HepG2 (cell line): ENCODE measurements around the gene NUAK1. TPM values are rescaled to one million over a fixed set of nuclear protein-coding genes. Genes with fewer than 3 reads are reported as not detected.

Experiments used
- AKAP8 ChIP-seq: sonication (generic); formaldehyde crosslinking; IDR thresholded peaks from 2 replicates; pipeline ENCODE4 v1.5.1; 2020; ENCODE audit warnings: mild to moderate bottlenecking, missing genetic modification reagents
- ARID4A ChIP-seq: sonication (generic); formaldehyde crosslinking; IDR thresholded peaks from 2 replicates; pipeline ENCODE4 v1.5.0; 2020; ENCODE audit warnings: mild to moderate bottlenecking, missing genetic modification reagents, borderline replicate concordance
- ATF2 ChIP-seq: sonication (generic); formaldehyde crosslinking; IDR thresholded peaks from 2 replicates; pipeline ENCODE4 v1.4.0; 2020; ENCODE audit warnings: missing genetic modification reagents
- FOXA3 ChIP-seq: IDR thresholded peaks from 2 replicates; pipeline ENCODE4 v1.6.1; 2016; ENCODE audit warnings: missing genetic modification reagents, missing compliant biosample characterization
- IKZF1 ChIP-seq: fragments of 450-650 bp; IDR thresholded peaks from 2 replicates; pipeline ENCODE4 v1.7.1; 2016
- KLF11 ChIP-seq: IDR thresholded peaks from 2 replicates; pipeline ENCODE4 v1.6.1; 2016; ENCODE audit warnings: missing compliant biosample characterization
- MAFK ChIP-seq, 2 experiments: IDR thresholded peaks in 1 of 2; conservative IDR thresholded peaks in 1 of 2; 2 replicates each; pipeline ENCODE4 v1.6.1; 2011; ENCODE audit warnings: improper control_type of control experiment in 2 of 2, low read length in 2 of 2
- NFKBIZ ChIP-seq: IDR thresholded peaks from 2 replicates; pipeline ENCODE4 v1.6.1; 2018; ENCODE audit warnings: missing genetic modification reagents, missing compliant biosample characterization
- RARA ChIP-seq: IDR thresholded peaks from 2 replicates; pipeline ENCODE4 v1.6.1; 2016; ENCODE audit warnings: missing genetic modification reagents, missing compliant biosample characterization
- SPEN ChIP-seq: sonication (generic); formaldehyde crosslinking; IDR thresholded peaks from 2 replicates; pipeline ENCODE4 v1.5.1; 2020; ENCODE audit warnings: low read depth, mild to moderate bottlenecking, missing genetic modification reagents
- THRA ChIP-seq: sonication (generic); formaldehyde crosslinking; IDR thresholded peaks from 2 replicates; pipeline ENCODE4 v1.4.0; 2020; ENCODE audit warnings: missing genetic modification reagents, borderline replicate concordance
- ZBED4 ChIP-seq: sonication (generic); formaldehyde crosslinking; IDR thresholded peaks from 2 replicates; pipeline ENCODE4 v1.4.0; 2020; ENCODE audit warnings: missing genetic modification reagents, borderline replicate concordance
- ZBTB25 ChIP-seq: IDR thresholded peaks from 2 replicates; pipeline ENCODE4 v1.6.1; 2018; ENCODE audit warnings: missing genetic modification reagents
- ZEB1 ChIP-seq: IDR thresholded peaks from 2 replicates; pipeline ENCODE4 v1.6.1; 2012; ENCODE audit warnings: mild to moderate bottlenecking, low read depth, inconsistent platforms; ENCODE audit not compliant: insufficient replicate concordance
- ZNF335 ChIP-seq: sonication (generic); formaldehyde crosslinking; IDR thresholded peaks from 2 replicates; pipeline ENCODE4 v1.4.0; 2020; ENCODE audit warnings: missing genetic modification reagents
- ZNF484 ChIP-seq: sonication (generic); formaldehyde crosslinking; IDR thresholded peaks from 2 replicates; pipeline ENCODE4 v1.5.1; 2020; ENCODE audit warnings: mild to moderate bottlenecking, low read depth, missing genetic modification reagents, borderline replicate concordance
- ZNF577 ChIP-seq: sonication (generic); formaldehyde crosslinking; IDR thresholded peaks from 2 replicates; pipeline ENCODE4 v1.4.0; 2020; ENCODE audit warnings: mild to moderate bottlenecking, low read depth, missing genetic modification reagents, borderline replicate concordance
- ZNF746 ChIP-seq: sonication (generic); formaldehyde crosslinking; IDR thresholded peaks from 2 replicates; pipeline ENCODE4 v1.8.0; 2022; ENCODE audit warnings: mild to moderate bottlenecking, missing genetic modification reagents
- ZNF75D ChIP-seq: sonication (generic); formaldehyde crosslinking; IDR thresholded peaks from 2 replicates; pipeline ENCODE4 v1.8.1; 2023; ENCODE audit warnings: missing genetic modification reagents, mild to moderate bottlenecking, borderline replicate concordance
- polyA plus RNA-seq, 8 experiments: library from polyadenylated mRNA; depleted of rRNA in 3 of 8; stranded (reverse) in 7 of 8; unstranded in 1 of 8; fragments of >200 nt; fragmentation: Illumina TruSeq in 4 of 8; extraction: Trizol in 4 of 8; gene quantifications; 2 replicates each; pipeline versions ENCODE4 v1.2.1 to v1.2.3, GENCODE V29; 2011 to 2016; ENCODE audit warnings: low read depth in 4 of 8, missing spikeins in 1 of 8, mixed read lengths in 1 of 8; ENCODE audit not compliant: insufficient read depth in 1 of 8
- total RNA-seq, 5 experiments: library from RNA; depleted of rRNA; stranded (reverse); fragments of >200 nt; fragmentation: Illumina TruSeq; extraction: Trizol; gene quantifications; 2 replicates each; pipeline ENCODE4 v1.2.3, GENCODE V29; 2016; ENCODE audit warnings: low read depth in 1 of 5

NUAK1 gene
- total and polyA plus RNA-seq, 2 of the 13 experiments (the other 11 are each of a cell fraction or from before 2014, with no cell fraction given) = 1.7 to 1.9 TPM

GRCh38 chr12:106131676-106132075 lies 7.1 kb downstream of the NUAK1 start (continued):
- no peak for TF ChIP-seq ARID4A (CRISPR knock-in tag)
- TF ChIP-seq IKZF1 = no peak
- no peak for TF ChIP-seq ZNF484
- TF ChIP-seq ZBED4 (CRISPR knock-in tag) = no peak
- TF ChIP-seq MAFK (conservative IDR thresholded peaks at IDR 0.05 in 1 of 2, IDR thresholded peaks at IDR 0.05 in 1 of 2; ENCODE audit: low read length in 2 of 2) = no peak
- 0 out of 2 replicates have a peak, but pooled peaks have one; percentile 36 for TF ChIP-seq THRA (CRISPR knock-in tag)
- TF ChIP-seq FOXA3 = peak; percentile 58
- TF ChIP-seq ZNF335 (CRISPR knock-in tag) = no peak
- no peak for TF ChIP-seq ZBTB25 (CRISPR knock-in tag)
- TF ChIP-seq KLF11 = no peak
- no peak for TF ChIP-seq AKAP8 (CRISPR knock-in tag)
- TF ChIP-seq ZNF75D (CRISPR knock-in tag) = no peak
- TF ChIP-seq SPEN (CRISPR knock-in tag) = no peak
- TF ChIP-seq ZEB1 = no peak
- TF ChIP-seq ZNF746 (CRISPR knock-in tag) = no peak
- no peak for TF ChIP-seq NFKBIZ (CRISPR knock-in tag)
- TF ChIP-seq ATF2 (CRISPR knock-in tag) = no peak; the same call in 1 of the 2 replicates
- TF ChIP-seq ZNF577 = no peak
- peak; percentile 44 for TF ChIP-seq RARA
